Omental fat pad (tissue), 4 donors: ENCODE data around the gene GCSAML. TPM values are rescaled to one million over a fixed set of nuclear protein-coding genes. Genes with fewer than 3 reads are reported as not detected.

ENCODE experiments used
- ATAC-seq: fragments of 150-250 bp; one replicate; pipeline ENCODE4 v1.9.1; 2016; ENCODE audit warnings: mild to moderate bottlenecking, moderate library complexity; ENCODE audit not compliant: low FRiP score
- DNase-seq: peaks from one replicate; pipeline ENCODE4 v3.0.0-alpha.2; 2019; ENCODE audit warnings: low spot score
- CTCF ChIP-seq, 3 donors: fragments of 450-650 bp; IDR thresholded peaks; one replicate each; pipeline ENCODE4 v1.5.1; 2016 to 2017; ENCODE audit warnings: antibody characterized with exemption in 3 of 3, mild to moderate bottlenecking in 3 of 3, moderate library complexity in 2 of 3
- small RNA-seq: library from RNA; depleted of rRNA; stranded (forward); fragments of <200 nt; gene quantifications from one replicate; pipeline ENCODE3, GENCODE V24; 2016
- total RNA-seq, 4 donors: library from RNA; depleted of rRNA; stranded (reverse); fragments of >200 nt; gene quantifications; one replicate each; pipeline ENCODE4 v1.1.0, GENCODE V29; 2016

GCSAML gene
- total RNA-seq, 4 donors from 2014 or later = 0.28 to 4.6 (median 2.3) TPM; not detected in 1

- DNase-seq (no peak), ATAC-seq (no peak)
- no peak for TF ChIP-seq CTCF (IDR thresholded peaks at IDR 0.05)
Observed at GRCh38 chr1:247605286-247605685, 56.4 kb downstream of the GCSAML start, which contains the start of gene OR2G3. TSS of gene OR2G3 (plus strand) at chr1:247605586. CDS start at chr1:247605586, 0 bp downstream.

GRCh38 chr1:247613405-247613804 lies 64.5 kb downstream of the GCSAML start:
- no peak for ATAC-seq
- DNase-seq = no peak
- TF ChIP-seq CTCF (IDR thresholded peaks at IDR 0.05) = no peak

- ATAC-seq (no peak), DNase-seq (no peak)
- TF ChIP-seq CTCF (IDR thresholded peaks at IDR 0.05) = no peak
Observed at GRCh38 chr1:247614625-247615024, 65.7 kb downstream of the GCSAML start.

Small RNA genes within 50 kb of the gene (small RNA-seq; reads per million reads assigned to genes)
- not detected for gene RF00026

Other genes with a start within 250 kb of the GCSAML start
- gene ZNF496, start 217.3 kb upstream of the GCSAML start, total RNA-seq = 10 to 100 TPM; 18.8 to 31.5 (median 26.6) TPM
- 10 to 100 TPM in 3 of 4 donors, 1 to 10 TPM in 1; 7.1 to 17.7 (median 14.4) TPM for gene NLRP3, start 133.0 kb upstream of the GCSAML start, total RNA-seq
- gene OR2B11, start 91.0 kb upstream of the GCSAML start, total RNA-seq = not detected
- gene OR2C3, start 12.7 kb upstream of the GCSAML start, total RNA-seq = not detected
- gene OR2G2, start 39.2 kb downstream of the GCSAML start, total RNA-seq = not detected
- not detected for gene OR2G3, start 56.5 kb downstream of the GCSAML start, total RNA-seq
- not detected for gene OR13G1, start 130.6 kb downstream of the GCSAML start, total RNA-seq
- not detected for gene OR6F1, start 167.5 kb downstream of the GCSAML start, total RNA-seq
- under 1 TPM in 1 of 4 donors, not detected in 3; 0.82 TPM for gene OR14K1, start 189.5 kb downstream of the GCSAML start, total RNA-seq
- not detected for gene OR14A2, start 199.0 kb downstream of the GCSAML start, total RNA-seq
- not detected for gene OR1C1, start 211.4 kb downstream of the GCSAML start, total RNA-seq